ENCODE results near the gene PACSIN1.

The PACSIN1 gene

GRCh38 chr6:34565722-34566137 is 99.9 kb downstream of the PACSIN1 start:
- no peak for DNase-seq

GRCh38 chr6:34566830-34567546 is 101.1 kb downstream of the PACSIN1 start:
- no peak for DNase-seq

- DNase-seq: no peak
Observed at GRCh38 chr6:34568341-34569201, 102.7 kb downstream of the PACSIN1 start.

- no peak for DNase-seq
Observed at GRCh38 chr6:34569361-34569973, 103.6 kb downstream of the PACSIN1 start.

- DNase-seq: no peak
Observed at GRCh38 chr6:34570066-34570833, 104.4 kb downstream of the PACSIN1 start.

GRCh38 chr6:34571388-34571787 is 105.5 kb downstream of the PACSIN1 start:
- peak; percentile 43 for DNase-seq

- DNase-seq: no peak
Observed at GRCh38 chr6:34572021-34572420, 106.1 kb downstream of the PACSIN1 start.

GRCh38 chr6:34572585-34572984 is 106.7 kb downstream of the PACSIN1 start:
- DNase-seq: no peak

GRCh38 chr6:34573567-34574183 is 107.8 kb downstream of the PACSIN1 start:
- no peak for DNase-seq

GRCh38 chr6:34574647-34575293 is 108.9 kb downstream of the PACSIN1 start:
- no peak for DNase-seq

GRCh38 chr6:34575326-34575725 is 109.5 kb downstream of the PACSIN1 start:
- no peak for DNase-seq

GRCh38 chr6:34576286-34576955 is 110.5 kb downstream of the PACSIN1 start:
- no peak for DNase-seq

- DNase-seq: no peak
Observed at GRCh38 chr6:34578445-34579262, 112.8 kb downstream of the PACSIN1 start.

GRCh38 chr6:34580707-34581560 is 115.1 kb downstream of the PACSIN1 start:
- DNase-seq: no peak

- DNase-seq: no peak
Observed at GRCh38 chr6:34581561-34581920, 115.7 kb downstream of the PACSIN1 start.

- DNase-seq: no peak
Observed at GRCh38 chr6:34583461-34583860, 117.6 kb downstream of the PACSIN1 start.

GRCh38 chr6:34583861-34584604 is 118.2 kb downstream of the PACSIN1 start:
- DNase-seq: no peak

GRCh38 chr6:34584694-34585093 is 118.8 kb downstream of the PACSIN1 start:
- no peak for DNase-seq

Data from right hindlimb (tissue), 1 donor.